ENCODE data around the gene ZGPAT.

ZGPAT gene

DNA sequence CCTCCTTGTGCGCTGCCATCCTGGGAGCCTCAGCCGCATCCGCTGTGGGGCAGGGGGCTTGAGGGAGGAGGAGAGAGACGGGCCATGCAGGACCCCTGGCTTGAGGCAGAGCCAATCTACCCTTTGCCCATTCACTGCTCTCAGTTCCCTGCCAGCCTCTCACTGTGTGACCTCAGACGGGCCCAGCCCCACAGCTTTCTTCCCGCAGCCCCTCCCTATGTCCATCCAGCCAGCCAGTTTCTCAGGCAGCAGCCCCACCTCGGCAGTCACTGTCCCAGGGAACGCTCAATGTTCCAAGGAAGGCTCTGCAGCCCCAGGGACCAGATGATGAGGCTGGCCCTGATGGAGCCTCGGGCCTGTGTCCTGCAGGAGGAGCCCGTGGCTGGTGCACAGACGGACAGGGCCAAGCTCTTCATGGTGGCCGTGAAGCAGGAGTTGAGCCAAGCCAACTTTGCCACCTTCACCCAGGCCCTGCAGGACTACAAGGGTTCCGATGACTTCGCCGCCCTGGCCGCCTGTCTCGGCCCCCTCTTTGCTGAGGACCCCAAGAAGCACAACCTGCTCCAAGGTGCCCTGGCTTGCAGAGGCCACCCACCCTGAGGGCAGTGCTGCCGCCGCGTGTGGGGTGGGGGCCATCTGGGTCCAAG is 15.3 kb upstream of the ZGPAT start:
- DNase-seq = no peak

DNA sequence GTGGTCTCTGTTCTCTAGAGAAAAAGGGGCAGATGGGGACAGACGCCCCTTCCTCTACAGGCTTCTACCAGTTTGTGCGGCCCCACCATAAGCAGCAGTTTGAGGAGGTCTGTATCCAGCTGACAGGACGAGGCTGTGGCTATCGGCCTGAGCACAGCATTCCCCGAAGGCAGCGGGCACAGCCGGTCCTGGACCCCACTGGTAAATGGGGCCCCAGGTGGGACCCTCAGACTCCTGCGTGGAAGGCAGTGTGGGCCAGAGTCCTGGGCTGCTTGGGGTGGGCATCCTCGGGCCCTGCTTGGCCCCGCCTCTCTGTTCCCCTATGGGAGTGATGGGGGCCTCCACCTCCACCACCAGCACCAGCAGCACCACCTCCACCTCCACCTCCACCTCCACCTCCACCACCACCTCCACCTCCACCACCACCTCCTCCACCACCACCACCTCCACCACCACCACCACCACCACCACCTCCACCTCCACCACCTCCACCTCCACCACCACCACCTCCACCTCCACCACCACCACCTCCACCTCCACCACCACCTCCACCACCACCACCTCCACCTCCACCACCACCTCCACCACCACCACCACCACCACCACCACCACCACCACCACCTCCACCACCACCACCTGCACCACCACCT is 14.6 kb upstream of the ZGPAT start:
- no peak for DNase-seq

GRCh38 chr20:63693733-63694583 is 13.9 kb upstream of the ZGPAT start:
- DNase-seq = no peak

DNA sequence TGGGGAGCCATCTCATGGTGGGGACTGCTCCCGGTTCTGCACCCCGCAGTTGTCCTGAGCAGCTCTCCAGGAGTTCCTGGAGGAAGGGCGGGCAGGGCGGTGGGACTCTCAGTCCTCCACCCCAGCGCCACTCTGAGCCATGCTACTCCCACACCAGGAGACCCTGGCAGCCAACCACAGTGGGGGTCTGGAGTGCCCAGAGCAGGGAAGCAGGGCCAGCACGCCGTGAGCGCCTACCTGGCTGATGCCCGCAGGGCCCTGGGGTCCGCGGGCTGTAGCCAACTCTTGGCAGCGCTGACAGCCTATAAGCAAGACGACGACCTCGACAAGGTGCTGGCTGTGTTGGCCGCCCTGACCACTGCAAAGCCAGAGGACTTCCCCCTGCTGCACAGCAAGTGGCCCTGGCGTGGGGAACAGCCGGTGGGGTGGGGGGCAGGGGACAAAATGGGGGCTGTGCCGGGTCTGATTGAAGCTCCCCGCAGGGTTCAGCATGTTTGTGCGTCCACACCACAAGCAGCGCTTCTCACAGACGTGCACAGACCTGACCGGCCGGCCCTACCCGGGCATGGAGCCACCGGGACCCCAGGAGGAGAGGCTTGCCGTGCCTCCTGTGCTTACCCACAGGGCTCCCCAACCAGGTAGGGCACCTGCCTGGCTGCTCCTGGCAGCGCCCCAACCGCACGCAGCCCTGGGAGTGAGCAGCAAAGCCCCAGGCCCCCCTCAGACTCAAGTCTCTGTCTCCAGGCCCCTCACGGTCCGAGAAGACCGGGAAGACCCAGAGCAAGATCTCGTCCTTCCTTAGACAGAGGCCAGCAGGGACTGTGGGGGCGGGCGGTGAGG is 13.0 kb upstream of the ZGPAT start:
- DNase-seq = no peak

GRCh38 chr20:63695424-63696305 is 12.2 kb upstream of the ZGPAT start:
- no peak for DNase-seq

- no peak for DNase-seq
Observed at GRCh38 chr20:63696306-63696627, 11.6 kb upstream of the ZGPAT start.

- DNase-seq = no peak
Observed at GRCh38 chr20:63696628-63697356, 11.0 kb upstream of the ZGPAT start, which contains the start of gene TNFRSF6B. TNFRSF6B (plus strand) TSS chr20:63696652; CDS start chr20:63696768, 116 bp downstream.

- DNase-seq = no peak
Observed at GRCh38 chr20:63697357-63697867, 10.4 kb upstream of the ZGPAT start.

DNA sequence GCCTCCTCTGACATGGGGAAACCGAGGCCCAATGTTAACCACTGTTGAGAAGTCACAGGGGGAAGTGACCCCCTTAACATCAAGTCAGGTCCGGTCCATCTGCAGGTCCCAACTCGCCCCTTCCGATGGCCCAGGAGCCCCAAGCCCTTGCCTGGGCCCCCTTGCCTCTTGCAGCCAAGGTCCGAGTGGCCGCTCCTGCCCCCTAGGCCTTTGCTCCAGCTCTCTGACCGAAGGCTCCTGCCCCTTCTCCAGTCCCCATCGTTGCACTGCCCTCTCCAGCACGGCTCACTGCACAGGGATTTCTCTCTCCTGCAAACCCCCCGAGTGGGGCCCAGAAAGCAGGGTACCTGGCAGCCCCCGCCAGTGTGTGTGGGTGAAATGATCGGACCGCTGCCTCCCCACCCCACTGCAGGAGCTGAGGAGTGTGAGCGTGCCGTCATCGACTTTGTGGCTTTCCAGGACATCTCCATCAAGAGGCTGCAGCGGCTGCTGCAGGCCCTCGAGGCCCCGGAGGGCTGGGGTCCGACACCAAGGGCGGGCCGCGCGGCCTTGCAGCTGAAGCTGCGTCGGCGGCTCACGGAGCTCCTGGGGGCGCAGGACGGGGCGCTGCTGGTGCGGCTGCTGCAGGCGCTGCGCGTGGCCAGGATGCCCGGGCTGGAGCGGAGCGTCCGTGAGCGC is 9.8 kb upstream of the ZGPAT start:
- DNase-seq = no peak

DNA sequence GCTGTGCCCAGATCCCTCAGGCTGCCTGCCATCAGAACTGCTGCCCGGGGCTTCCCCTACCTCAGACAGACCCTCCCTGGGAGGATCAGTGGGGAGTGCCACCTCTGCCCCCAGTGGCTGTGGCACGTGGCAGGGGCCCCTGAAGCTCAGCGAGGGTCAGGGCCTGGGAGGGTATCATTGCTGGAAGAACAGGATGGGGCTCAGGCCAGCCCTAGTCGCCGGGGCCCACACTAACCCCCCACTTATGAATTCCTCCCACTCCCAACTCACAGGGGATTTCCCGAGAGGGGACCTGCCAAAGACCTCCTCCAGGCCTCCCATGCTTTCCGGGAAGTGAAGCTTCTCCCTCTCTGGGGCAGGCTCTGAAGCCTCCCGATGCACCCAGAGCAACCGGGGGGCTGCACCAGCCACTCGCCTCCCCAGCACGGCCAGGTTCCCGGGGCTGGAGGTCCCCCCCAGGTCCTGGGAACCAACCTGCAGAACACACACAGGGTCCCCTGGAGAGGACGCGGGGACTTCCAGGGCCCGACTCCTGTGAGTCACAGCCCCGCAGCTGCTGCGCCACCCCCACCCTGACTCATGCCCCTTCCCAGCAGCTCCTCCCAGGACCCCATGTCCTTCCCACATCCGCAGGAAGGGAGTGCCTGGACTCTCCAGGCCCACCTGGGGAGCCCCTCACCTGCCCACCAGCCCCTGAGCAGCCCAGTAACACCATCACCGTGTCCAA is 8.9 kb upstream of the ZGPAT start:
- DNase-seq = no peak

- no peak for DNase-seq
Observed at GRCh38 chr20:63699466-63700198, 8.2 kb upstream of the ZGPAT start.

DNA sequence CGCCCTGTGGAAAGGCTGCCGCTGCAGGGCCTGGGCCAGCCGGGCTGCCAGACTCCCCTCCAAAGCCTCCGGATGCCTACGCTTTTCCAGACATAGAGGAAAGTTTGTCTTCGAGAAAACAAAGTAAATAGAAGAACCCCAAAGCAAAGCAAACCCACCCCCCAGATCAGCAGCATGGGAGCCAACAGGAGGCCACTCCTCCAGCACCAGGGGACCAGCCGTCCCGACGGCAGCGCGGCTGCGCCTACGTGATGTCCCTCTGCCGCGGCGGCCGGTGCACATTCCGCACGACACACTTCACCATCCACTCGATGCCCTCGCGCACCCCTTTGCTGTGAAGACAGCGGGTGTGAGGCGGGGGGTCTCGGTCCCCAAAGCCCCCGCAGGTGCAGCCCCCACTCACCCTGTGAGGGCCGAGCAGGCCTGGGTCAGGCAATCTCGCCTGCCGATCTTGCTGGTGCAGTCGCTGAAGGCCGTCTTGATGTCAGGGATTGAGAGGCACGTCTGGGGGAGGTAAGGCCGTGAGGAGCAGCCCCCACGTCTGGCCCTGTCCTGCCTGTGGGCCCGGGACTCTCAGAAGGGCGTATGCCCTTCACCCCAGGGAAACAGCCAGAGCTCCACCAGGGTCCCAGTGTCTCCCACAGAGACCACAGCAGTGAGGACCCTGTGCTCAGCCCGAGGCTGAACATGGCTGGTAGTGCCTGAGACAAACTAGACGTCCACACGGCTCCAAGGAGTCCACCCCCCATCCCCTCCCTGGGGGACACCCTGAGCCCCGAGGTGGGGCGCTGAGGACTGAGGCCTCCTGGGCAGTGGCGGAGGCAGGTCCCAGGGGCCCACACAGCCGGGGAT is 7.4 kb upstream of the ZGPAT start:
- no peak for DNase-seq

- no peak for DNase-seq
Observed at GRCh38 chr20:63701051-63701328, 6.8 kb upstream of the ZGPAT start.

- no peak for DNase-seq
Observed at GRCh38 chr20:63701329-63702035, 6.4 kb upstream of the ZGPAT start.

- no peak for DNase-seq
Observed at GRCh38 chr20:63702036-63702665, 5.7 kb upstream of the ZGPAT start.

- no peak for DNase-seq
Observed at GRCh38 chr20:63702751-63703470, 4.9 kb upstream of the ZGPAT start.

Measured in NCI-H1105 (cell line).